GM21390 (cell line): Measurements from ENCODE around the gene GPX5.
"Not testable (repeated sequence)": the region's sequence is repeated elsewhere in the genome, so short reads cannot be mapped to it uniquely, and the experiment has no call there.

ENCODE experiments used
- ATAC-seq: cut with Tn5 transposase; IDR thresholded peaks from one replicate; pipeline ENCODE4 v1.9.1; 2021; ENCODE audit not compliant: unreplicated experiment

GPX5 gene

GRCh38 chr6:28511628-28512300 lies 13.9 kb upstream of the GPX5 start:
- ATAC-seq: no peak

- ATAC-seq: not testable (repeated sequence)
These were observed 13.3 kb upstream of the GPX5 start for GRCh38 chr6:28512387-28512786.

- no peak for ATAC-seq
These were observed 10.0 kb upstream of the GPX5 start, which contains the start of gene GPX6 for GRCh38 chr6:28515676-28516075. GPX6 (minus strand) TSS chr6:28515793; CDS start chr6:28515743, 50 bp downstream.

- no peak for ATAC-seq
These were observed 7.7 kb upstream of the GPX5 start for GRCh38 chr6:28517964-28518363.

- no peak for ATAC-seq
These were observed 3.0 kb upstream of the GPX5 start for GRCh38 chr6:28522594-28523240.

- ATAC-seq: no peak
These were observed 2.4 kb upstream of the GPX5 start for GRCh38 chr6:28523241-28523622.

- no peak for ATAC-seq
These were observed 5.1 kb downstream of the GPX5 start for GRCh38 chr6:28530777-28531176.

GRCh38 chr6:28531479-28532128 lies 5.9 kb downstream of the GPX5 start:
- ATAC-seq: no peak

- ATAC-seq: no peak
These were observed 8.6 kb downstream of the GPX5 start for GRCh38 chr6:28534306-28534705.

- no peak for ATAC-seq
These were observed 9.2 kb downstream of the GPX5 start for GRCh38 chr6:28534875-28535274.

GRCh38 chr6:28537065-28537464 lies 11.4 kb downstream of the GPX5 start:
- ATAC-seq: no peak

- ATAC-seq: no peak
These were observed 11.9 kb downstream of the GPX5 start for GRCh38 chr6:28537509-28538140.

- no peak for ATAC-seq
These were observed 16.3 kb downstream of the GPX5 start for GRCh38 chr6:28541996-28542395.

GRCh38 chr6:28542440-28543296 lies 17.0 kb downstream of the GPX5 start:
- peak; percentile 52 for ATAC-seq

GRCh38 chr6:28543651-28544610 lies 18.2 kb downstream of the GPX5 start:
- no peak for ATAC-seq

GRCh38 chr6:28545955-28546354 lies 20.3 kb downstream of the GPX5 start:
- ATAC-seq: no peak

GRCh38 chr6:28547003-28547402 lies 21.3 kb downstream of the GPX5 start:
- not testable (repeated sequence) for ATAC-seq

GRCh38 chr6:28551891-28552666 lies 26.4 kb downstream of the GPX5 start:
- ATAC-seq: no peak
